HEK293 (cell line): ENCODE results near the gene TMEM62.
"Not testable (repeated sequence)": the region's sequence is repeated elsewhere in the genome, so short reads cannot be mapped to it uniquely, and the experiment has no call there.

Source experiments
- CTCF ChIA-PET: fragments of 350-600 bp; formaldehyde crosslinking; extraction: SDS; loops from one replicate; lab custom pipeline; 2021; ENCODE audit warnings: antibody characterized with exemption; lab: Yijun Ruan, JAX
- POLR2A ChIA-PET: fragments of 300-600 bp; formaldehyde crosslinking; extraction: SDS; loops from one replicate; lab custom pipeline; 2020; ENCODE audit warnings: antibody characterized with exemption, inconsistent platforms; lab: Yijun Ruan, JAX
- H3K27ac ChIP-seq: fragments of 200-500 bp; sonication (Bioruptor generic); 2 replicates; pipeline ENCODE4 v1.5.1; 2014; ENCODE audit warnings: low read depth, low read length, control low read depth, inconsistent platforms; ENCODE audit errors: extremely low read depth
- H3K36me3 ChIP-seq, 2 experiments: fragments of 200-500 bp in 1 of 2; sonication (Bioruptor generic) in 1 of 2; 1 replicate in 1 of 2; 2 replicates in 1 of 2; pipeline ENCODE4 v1.5.1; 2014 to 2017; ENCODE audit warnings: inconsistent platforms in 2 of 2, low read length in 2 of 2; ENCODE audit not compliant: control insufficient read depth in 2 of 2, insufficient read depth in 1 of 2
- H3K4me1 ChIP-seq: fragments of 200-500 bp; sonication (Bioruptor generic); 2 replicates; pipeline ENCODE4 v1.5.1; 2014; ENCODE audit warnings: mild to moderate bottlenecking, low read length, inconsistent platforms; ENCODE audit not compliant: control insufficient read depth, insufficient read depth
- H3K4me3 ChIP-seq: 2 replicates; pipeline ENCODE4 v1.5.1; 2011; ENCODE audit warnings: low read depth, mild to moderate bottlenecking, control low read depth, low read length, moderate library complexity
- H3K9me3 ChIP-seq: fragments of 200-500 bp; sonication (Bioruptor generic); 2 replicates; pipeline ENCODE4 v1.5.1; 2014; ENCODE audit warnings: low read depth, low read length, inconsistent platforms; ENCODE audit not compliant: control insufficient read depth, insufficient read depth
- ZEB2 ChIP-seq: fragments of 450-650 bp; formaldehyde crosslinking; IDR thresholded peaks from 2 replicates; pipeline ENCODE4 v1.5.1; 2016; ENCODE audit warnings: missing biosample characterization, missing genetic modification characterization
- ZFP3 ChIP-seq: fragments of 450-650 bp; formaldehyde crosslinking; IDR thresholded peaks from 2 replicates; pipeline ENCODE4 v1.5.1; 2016; ENCODE audit warnings: low read depth, missing biosample characterization, missing genetic modification characterization
- ZFP41 ChIP-seq: fragments of 450-650 bp; formaldehyde crosslinking; IDR thresholded peaks from 2 replicates; pipeline ENCODE4 v1.5.1; 2016; ENCODE audit warnings: missing biosample characterization, missing genetic modification characterization, borderline replicate concordance
- ZNF140 ChIP-seq: fragments of 450-650 bp; formaldehyde crosslinking; IDR thresholded peaks from 2 replicates; pipeline ENCODE4 v1.5.1; 2016; ENCODE audit warnings: missing biosample characterization, missing genetic modification characterization
- ZNF239 ChIP-seq: fragments of 450-650 bp; formaldehyde crosslinking; IDR thresholded peaks from 2 replicates; pipeline ENCODE4 v1.5.1; 2016; ENCODE audit warnings: missing biosample characterization, missing genetic modification characterization
- ZNF366 ChIP-seq: fragments of 450-650 bp; formaldehyde crosslinking; conservative IDR thresholded peaks from 2 replicates; pipeline ENCODE4 v1.5.1; 2016; ENCODE audit warnings: missing biosample characterization, missing genetic modification characterization
- ZNF560 ChIP-seq: fragments of 450-650 bp; formaldehyde crosslinking; IDR thresholded peaks from 2 replicates; pipeline ENCODE4 v1.5.1; 2017; ENCODE audit warnings: missing biosample characterization, missing genetic modification characterization, borderline replicate concordance
- ZNF76 ChIP-seq: fragments of 450-650 bp; formaldehyde crosslinking; IDR thresholded peaks from 2 replicates; pipeline ENCODE4; 2016; ENCODE audit warnings: low read depth, missing biosample characterization, missing genetic modification characterization, borderline replicate concordance
- TF ChIP-seq, protein P1 (sequence below): fragments of 450-650 bp; formaldehyde crosslinking; conservative IDR thresholded peaks from 2 replicates; pipeline ENCODE4 v1.5.1; 2016; ENCODE audit warnings: low read depth, missing biosample characterization, missing genetic modification characterization
- TF ChIP-seq, protein P2 (sequence below): fragments of 450-650 bp; formaldehyde crosslinking; IDR thresholded peaks from 2 replicates; pipeline ENCODE4 v1.5.1; 2017; ENCODE audit warnings: missing biosample characterization, missing genetic modification characterization
- TF ChIP-seq, protein P3 (sequence below): fragments of 450-650 bp; formaldehyde crosslinking; IDR thresholded peaks from 2 replicates; pipeline ENCODE4 v1.5.0; 2017; ENCODE audit warnings: missing biosample characterization, missing genetic modification characterization, borderline replicate concordance
- TF ChIP-seq, protein P4 (sequence below): fragments of 450-650 bp; formaldehyde crosslinking; IDR thresholded peaks from 2 replicates; pipeline ENCODE4; 2016; ENCODE audit warnings: missing biosample characterization, missing genetic modification characterization
- TF ChIP-seq, protein P5 (sequence below): fragments of 450-650 bp; formaldehyde crosslinking; IDR thresholded peaks from 2 replicates; pipeline ENCODE4 v1.5.1; 2016; ENCODE audit warnings: missing biosample characterization, missing genetic modification characterization

The TMEM62 gene

DNA sequence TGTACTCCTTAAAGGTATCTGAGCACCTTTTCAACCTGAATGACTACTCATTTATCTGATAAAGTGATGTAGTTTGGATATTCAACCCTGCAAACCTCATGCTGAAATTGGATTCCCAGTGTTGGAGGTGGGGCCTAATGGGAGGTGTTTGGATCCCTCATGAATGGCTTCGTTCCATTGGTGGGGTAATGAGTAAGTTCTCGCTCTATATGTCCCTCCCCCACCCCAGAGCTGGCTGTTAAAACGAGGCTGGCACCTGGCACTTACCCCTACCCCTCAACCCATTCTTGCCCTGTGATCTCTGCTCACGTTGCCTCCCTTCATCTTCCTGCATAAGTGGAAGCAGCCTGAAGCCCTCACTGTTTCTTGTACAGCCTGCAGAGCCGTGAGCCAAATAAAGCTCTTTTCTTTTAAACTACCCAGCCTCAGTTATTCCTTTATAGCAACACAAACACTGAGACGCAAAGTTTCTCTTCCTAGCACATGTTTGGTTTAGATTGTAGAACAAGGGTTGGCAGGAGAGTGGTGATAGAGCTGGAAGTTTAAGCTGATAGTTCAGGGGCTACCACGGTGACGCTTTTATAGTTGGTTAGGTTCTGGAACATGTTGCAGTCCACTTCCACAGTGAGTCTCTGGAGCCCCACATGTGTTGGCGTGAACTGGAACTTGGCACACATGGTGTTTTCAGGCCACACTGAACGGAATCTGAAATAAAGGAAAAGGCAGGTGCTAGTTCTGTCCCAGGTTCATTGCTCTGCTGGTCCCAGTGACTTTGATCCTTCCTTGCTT, 63.6 kb downstream of the TMEM62 start:
- Histone ChIP-seq H3K27ac (no peak overlapping the region), H3K9me3 (no peaks in the 10 kb centered on the region), H3K36me3 (peaks cover 16 to 47% of the 10 kb centered on the region in 2 experiments), H3K4me1 (no peaks in the 10 kb centered on the region), H3K4me3 (no peak overlapping the region)
- ChIA-PET CTCF (interaction anchor here (0.6 to 7.1 kb wide), 3 partner anchors 7 to 25 kb away, joined by 4 to 38 read pairs (median 7); no protein-coding TSS in a partner anchor), POLR2A (no interaction called here)
- no peak for TF ChIP-seq ZNF560 (tag by site-specific recombination)
- TF ChIP-seq, protein P1, sequence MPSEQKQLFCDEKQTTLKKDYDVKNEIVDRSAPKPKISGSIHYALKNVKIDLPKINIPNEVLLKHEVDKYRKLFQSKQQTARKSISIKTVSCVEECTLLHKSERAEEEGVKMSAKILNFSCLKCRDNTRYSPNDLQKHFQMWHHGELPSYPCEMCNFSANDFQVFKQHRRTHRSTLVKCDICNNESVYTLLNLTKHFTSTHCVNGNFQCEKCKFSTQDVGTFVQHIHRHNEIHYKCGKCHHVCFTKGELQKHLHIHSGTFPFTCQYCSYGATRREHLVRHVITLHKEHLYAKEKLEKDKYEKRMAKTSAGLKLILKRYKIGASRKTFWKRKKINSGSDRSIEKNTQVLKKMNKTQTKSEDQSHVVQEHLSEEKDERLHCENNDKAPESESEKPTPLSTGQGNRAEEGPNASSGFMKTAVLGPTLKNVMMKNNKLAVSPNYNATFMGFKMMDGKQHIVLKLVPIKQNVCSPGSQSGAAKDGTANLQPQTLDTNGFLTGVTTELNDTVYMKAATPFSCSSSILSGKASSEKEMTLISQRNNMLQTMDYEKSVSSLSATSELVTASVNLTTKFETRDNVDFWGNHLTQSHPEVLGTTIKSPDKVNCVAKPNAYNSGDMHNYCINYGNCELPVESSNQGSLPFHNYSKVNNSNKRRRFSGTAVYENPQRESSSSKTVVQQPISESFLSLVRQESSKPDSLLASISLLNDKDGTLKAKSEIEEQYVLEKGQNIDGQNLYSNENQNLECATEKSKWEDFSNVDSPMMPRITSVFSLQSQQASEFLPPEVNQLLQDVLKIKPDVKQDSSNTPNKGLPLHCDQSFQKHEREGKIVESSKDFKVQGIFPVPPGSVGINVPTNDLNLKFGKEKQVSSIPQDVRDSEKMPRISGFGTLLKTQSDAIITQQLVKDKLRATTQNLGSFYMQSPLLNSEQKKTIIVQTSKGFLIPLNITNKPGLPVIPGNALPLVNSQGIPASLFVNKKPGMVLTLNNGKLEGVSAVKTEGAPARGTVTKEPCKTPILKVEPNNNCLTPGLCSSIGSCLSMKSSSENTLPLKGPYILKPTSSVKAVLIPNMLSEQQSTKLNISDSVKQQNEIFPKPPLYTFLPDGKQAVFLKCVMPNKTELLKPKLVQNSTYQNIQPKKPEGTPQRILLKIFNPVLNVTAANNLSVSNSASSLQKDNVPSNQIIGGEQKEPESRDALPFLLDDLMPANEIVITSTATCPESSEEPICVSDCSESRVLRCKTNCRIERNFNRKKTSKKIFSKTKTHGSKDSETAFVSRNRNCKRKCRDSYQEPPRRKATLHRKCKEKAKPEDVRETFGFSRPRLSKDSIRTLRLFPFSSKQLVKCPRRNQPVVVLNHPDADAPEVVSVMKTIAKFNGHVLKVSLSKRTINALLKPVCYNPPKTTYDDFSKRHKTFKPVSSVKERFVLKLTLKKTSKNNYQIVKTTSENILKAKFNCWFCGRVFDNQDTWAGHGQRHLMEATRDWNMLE (tag by site-specific recombination) = no peak
- TF ChIP-seq, protein P2, sequence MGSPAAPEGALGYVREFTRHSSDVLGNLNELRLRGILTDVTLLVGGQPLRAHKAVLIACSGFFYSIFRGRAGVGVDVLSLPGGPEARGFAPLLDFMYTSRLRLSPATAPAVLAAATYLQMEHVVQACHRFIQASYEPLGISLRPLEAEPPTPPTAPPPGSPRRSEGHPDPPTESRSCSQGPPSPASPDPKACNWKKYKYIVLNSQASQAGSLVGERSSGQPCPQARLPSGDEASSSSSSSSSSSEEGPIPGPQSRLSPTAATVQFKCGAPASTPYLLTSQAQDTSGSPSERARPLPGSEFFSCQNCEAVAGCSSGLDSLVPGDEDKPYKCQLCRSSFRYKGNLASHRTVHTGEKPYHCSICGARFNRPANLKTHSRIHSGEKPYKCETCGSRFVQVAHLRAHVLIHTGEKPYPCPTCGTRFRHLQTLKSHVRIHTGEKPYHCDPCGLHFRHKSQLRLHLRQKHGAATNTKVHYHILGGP (tag by site-specific recombination) = no peak
- TF ChIP-seq ZNF366 = no peak
- TF ChIP-seq ZNF76 (tag by site-specific recombination) = no peak
- TF ChIP-seq ZFP41 (tag by site-specific recombination) = no peak
- TF ChIP-seq, protein P3, sequence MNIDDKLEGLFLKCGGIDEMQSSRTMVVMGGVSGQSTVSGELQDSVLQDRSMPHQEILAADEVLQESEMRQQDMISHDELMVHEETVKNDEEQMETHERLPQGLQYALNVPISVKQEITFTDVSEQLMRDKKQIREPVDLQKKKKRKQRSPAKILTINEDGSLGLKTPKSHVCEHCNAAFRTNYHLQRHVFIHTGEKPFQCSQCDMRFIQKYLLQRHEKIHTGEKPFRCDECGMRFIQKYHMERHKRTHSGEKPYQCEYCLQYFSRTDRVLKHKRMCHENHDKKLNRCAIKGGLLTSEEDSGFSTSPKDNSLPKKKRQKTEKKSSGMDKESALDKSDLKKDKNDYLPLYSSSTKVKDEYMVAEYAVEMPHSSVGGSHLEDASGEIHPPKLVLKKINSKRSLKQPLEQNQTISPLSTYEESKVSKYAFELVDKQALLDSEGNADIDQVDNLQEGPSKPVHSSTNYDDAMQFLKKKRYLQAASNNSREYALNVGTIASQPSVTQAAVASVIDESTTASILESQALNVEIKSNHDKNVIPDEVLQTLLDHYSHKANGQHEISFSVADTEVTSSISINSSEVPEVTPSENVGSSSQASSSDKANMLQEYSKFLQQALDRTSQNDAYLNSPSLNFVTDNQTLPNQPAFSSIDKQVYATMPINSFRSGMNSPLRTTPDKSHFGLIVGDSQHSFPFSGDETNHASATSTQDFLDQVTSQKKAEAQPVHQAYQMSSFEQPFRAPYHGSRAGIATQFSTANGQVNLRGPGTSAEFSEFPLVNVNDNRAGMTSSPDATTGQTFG = no peak
- TF ChIP-seq ZNF239 (tag by site-specific recombination) = no peak
- TF ChIP-seq, protein P4, sequence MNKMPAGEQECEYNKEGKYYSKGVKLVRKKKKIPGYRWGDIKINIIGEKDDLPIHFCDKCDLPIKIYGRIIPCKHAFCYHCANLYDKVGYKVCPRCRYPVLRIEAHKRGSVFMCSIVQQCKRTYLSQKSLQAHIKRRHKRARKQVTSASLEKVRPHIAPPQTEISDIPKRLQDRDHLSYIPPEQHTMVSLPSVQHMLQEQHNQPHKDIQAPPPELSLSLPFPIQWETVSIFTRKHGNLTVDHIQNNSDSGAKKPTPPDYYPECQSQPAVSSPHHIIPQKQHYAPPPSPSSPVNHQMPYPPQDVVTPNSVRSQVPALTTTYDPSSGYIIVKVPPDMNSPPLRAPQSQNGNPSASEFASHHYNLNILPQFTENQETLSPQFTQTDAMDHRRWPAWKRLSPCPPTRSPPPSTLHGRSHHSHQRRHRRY (tag by site-specific recombination) = no peak
- no peak for TF ChIP-seq ZNF140 (tag by site-specific recombination)
- TF ChIP-seq, protein P5, sequence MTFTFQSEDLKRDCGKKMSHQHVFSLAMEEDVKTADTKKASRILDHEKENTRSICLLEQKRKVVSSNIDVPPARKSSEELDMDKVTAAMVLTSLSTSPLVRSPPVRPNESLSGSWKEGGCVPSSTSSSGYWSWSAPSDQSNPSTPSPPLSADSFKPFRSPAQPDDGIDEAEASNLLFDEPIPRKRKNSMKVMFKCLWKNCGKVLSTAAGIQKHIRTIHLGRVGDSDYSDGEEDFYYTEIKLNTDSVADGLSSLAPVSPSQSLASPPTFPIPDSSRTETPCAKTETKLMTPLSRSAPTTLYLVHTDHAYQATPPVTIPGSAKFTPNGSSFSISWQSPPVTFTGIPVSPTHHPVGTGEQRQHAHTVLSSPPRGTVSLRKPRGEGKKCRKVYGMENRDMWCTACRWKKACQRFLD = no peak
- no peak for TF ChIP-seq ZEB2 (tag by site-specific recombination)
- no peak for TF ChIP-seq ZFP3 (tag by site-specific recombination)

DNA sequence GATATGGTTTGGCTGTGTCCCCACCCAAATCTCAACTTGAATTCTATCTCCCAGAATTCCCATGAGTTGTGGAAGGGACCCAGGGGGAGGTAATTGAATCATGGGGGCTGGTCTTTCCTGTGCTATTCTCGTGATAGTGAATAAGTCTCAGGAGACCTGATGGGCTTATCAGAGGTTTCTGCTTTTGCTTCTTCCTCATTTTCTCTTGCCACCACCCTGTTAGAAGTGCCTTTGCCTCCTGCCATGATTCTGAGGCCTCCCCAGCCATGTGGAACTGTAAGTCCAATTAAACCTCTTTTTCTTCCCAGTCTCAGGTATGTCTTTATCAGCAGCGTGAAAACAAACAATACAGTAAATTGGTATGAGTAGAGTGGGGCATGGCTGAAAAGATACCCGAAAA, 64.4 kb downstream of the TMEM62 start:
- CTCF ChIA-PET = interaction anchor here (0.6 kb wide), 2 partner anchors 24 to 483 kb away, joined by 3 to 7 read pairs; no protein-coding TSS in a partner anchor
- H3K36me3 ChIP-seq = peaks cover 15 to 38% of the 10 kb centered on the region in 2 experiments
- H3K4me1 ChIP-seq, H3K9me3 ChIP-seq, H3K27ac ChIP-seq, POLR2A ChIA-PET, H3K4me3 ChIP-seq: not testable (repeated sequence)
